ENCODE results near the gene GSC. TPM values are rescaled to one million over a fixed set of nuclear protein-coding genes. Genes with fewer than 3 reads are reported as not detected.

The GSC gene
- total RNA-seq, 2 experiments from 2014 or later: not detected

- no peak for DNase-seq
- H3K27me3 Mint-ChIP-seq (ENCODE audit: low read depth): peaks cover 6% of the 10 kb centered on the region
- no peaks in the 10 kb centered on the region for H3K4me1 Mint-ChIP-seq (ENCODE audit: low read depth)
- intact Hi-C loops (cut with micrococcal nuclease): no loop called here
- no peak overlapping the region for H3K4me3 Mint-ChIP-seq
- CTCF ChIA-PET: no interaction called here
- no peak overlapping the region for H3K27ac Mint-ChIP-seq
- no peaks in the 10 kb centered on the region for H3K36me3 Mint-ChIP-seq (ENCODE audit: low read depth)
- no peaks in the 10 kb centered on the region for H3K9me3 Mint-ChIP-seq
These were observed 47.5 kb downstream of the GSC start for GRCh38 chr14:94722397-94722796.

Other genes with a start within 250 kb of the GSC start
- not detected for gene SERPINA4, start 208.7 kb downstream of the GSC start, total RNA-seq
- gene SERPINA5, start 188.7 kb downstream of the GSC start, total RNA-seq: not detected
- not detected for gene SERPINA3, start 157.7 kb downstream of the GSC start, total RNA-seq

Data from activated naive CD4-positive, alpha-beta T cell treated with anti-CD3 and anti-CD28 coated beads for 36 hours (primary cell).